IMR-90 (cell line): ENCODE data around the gene MYH11.

Experiments used
- BHLHE40 ChIP-seq: fragments of 150-350 bp; IDR thresholded peaks from 2 replicates; pipeline ENCODE4 v1.6.1; 2016; ENCODE audit warnings: mild to moderate bottlenecking, low read depth, low read length
- CEBPB ChIP-seq: IDR thresholded peaks from 2 replicates; pipeline ENCODE4 v1.6.1; 2012; ENCODE audit warnings: low read depth, low read length, improper control_type of control experiment
- CHD1 ChIP-seq: IDR thresholded peaks from 2 replicates; pipeline ENCODE4 v1.6.1; 2012; ENCODE audit warnings: low read depth, low read length, improper control_type of control experiment
- CTCF ChIP-seq: conservative IDR thresholded peaks from 2 replicates; pipeline ENCODE4 v1.5.1; 2012; ENCODE audit warnings: mild to moderate bottlenecking, low read depth, low read length, improper control_type of control experiment
- FOS ChIP-seq: fragments of 150-350 bp; IDR thresholded peaks from 2 replicates; pipeline ENCODE4 v1.6.1; 2016; ENCODE audit warnings: low read depth, low read length
- MAZ ChIP-seq: IDR thresholded peaks from 2 replicates; pipeline ENCODE4 v1.6.1; 2012; ENCODE audit warnings: low read depth, mild to moderate bottlenecking, low read length, improper control_type of control experiment, moderate library complexity, borderline replicate concordance
- POLR2A ChIP-seq: IDR thresholded peaks from 2 replicates; pipeline ENCODE4 v1.6.1; 2012; ENCODE audit warnings: mild to moderate bottlenecking, low read depth, low read length
- RAD21 ChIP-seq: IDR thresholded peaks from 2 replicates; pipeline ENCODE4 v1.6.1; 2012; ENCODE audit warnings: low read length, improper control_type of control experiment
- RCOR1 ChIP-seq: IDR thresholded peaks from 2 replicates; pipeline ENCODE4 v1.6.1; 2012; ENCODE audit warnings: mild to moderate bottlenecking, low read length, improper control_type of control experiment; ENCODE audit not compliant: insufficient replicate concordance
- RFX5 ChIP-seq: IDR thresholded peaks from 2 replicates; pipeline ENCODE4 v1.8.0; 2012; ENCODE audit warnings: low read depth, mild to moderate bottlenecking, low read length, moderate library complexity
- SMC3 ChIP-seq: fragments of 150-350 bp; IDR thresholded peaks from 2 replicates; pipeline ENCODE4 v1.6.1; 2016; ENCODE audit warnings: low read depth, mild to moderate bottlenecking, antibody characterized with exemption, low read length, moderate library complexity
- USF2 ChIP-seq: fragments of 150-350 bp; IDR thresholded peaks from 2 replicates; pipeline ENCODE4 v1.6.1; 2017; ENCODE audit warnings: mild to moderate bottlenecking, antibody characterized with exemption, low read length, low read depth

- peak; percentile 36; the same call in 1 of the 2 replicates for TF ChIP-seq CEBPB
- TF ChIP-seq CTCF: 0 out of 2 replicates have a peak, but pooled peaks have one; percentile 22
- TF ChIP-seq RCOR1: no peak
- no peak for TF ChIP-seq SMC3
- TF ChIP-seq POLR2A: no peak
- peak; percentile 49; the same call in 1 of the 2 replicates for TF ChIP-seq USF2
- no peak for TF ChIP-seq RFX5
- TF ChIP-seq MAZ: no peak
- TF ChIP-seq FOS: no peak
- 0 out of 2 replicates have a peak, but pooled peaks have one; percentile 15 for TF ChIP-seq RAD21
- TF ChIP-seq CHD1: no peak
- no peak for TF ChIP-seq BHLHE40
These were observed 74.1 kb downstream of the MYH11 start for GRCh38 chr16:15782573-15783365.
